HG03196 (cell line): ENCODE data around the gene PPFIA2.

Experiments used
- ATAC-seq: cut with Tn5 transposase; IDR thresholded peaks from one replicate; pipeline ENCODE4 v1.9.1; 2021; ENCODE audit not compliant: unreplicated experiment

Gene PPFIA2

GRCh38 chr12:81294325-81295190, 464.6 kb downstream of the PPFIA2 start:
- no peak for ATAC-seq

- ATAC-seq, result no peak
These were observed 470.5 kb downstream of the PPFIA2 start for GRCh38 chr12:81288651-81289050.

GRCh38 chr12:81284137-81284536, 475.0 kb downstream of the PPFIA2 start:
- no peak for ATAC-seq

GRCh38 chr12:81274637-81275529, 484.3 kb downstream of the PPFIA2 start:
- no peak for ATAC-seq

GRCh38 chr12:81270385-81270784, 488.8 kb downstream of the PPFIA2 start:
- ATAC-seq, result no peak

GRCh38 chr12:81263072-81263471, 496.1 kb downstream of the PPFIA2 start:
- ATAC-seq, result no peak

GRCh38 chr12:81261508-81262207, 497.5 kb downstream of the PPFIA2 start:
- no peak for ATAC-seq

GRCh38 chr12:81259360-81259759, 499.8 kb downstream of the PPFIA2 start:
- ATAC-seq, result no peak

GRCh38 chr12:81257947-81258551, 501.1 kb downstream of the PPFIA2 start:
- ATAC-seq, result no peak

- ATAC-seq, result no peak
These were observed 503.2 kb downstream of the PPFIA2 start for GRCh38 chr12:81255947-81256346.

- no peak for ATAC-seq
These were observed 503.7 kb downstream of the PPFIA2 start for GRCh38 chr12:81255456-81255855.

GRCh38 chr12:81253360-81253759, 505.8 kb downstream of the PPFIA2 start:
- ATAC-seq, result no peak

GRCh38 chr12:81252228-81252627, 506.9 kb downstream of the PPFIA2 start:
- no peak for ATAC-seq

GRCh38 chr12:81249976-81250375, 509.2 kb downstream of the PPFIA2 start:
- ATAC-seq, result no peak

- no peak for ATAC-seq
These were observed 513.1 kb downstream of the PPFIA2 start for GRCh38 chr12:81245907-81246570.

- no peak for ATAC-seq
These were observed 513.7 kb downstream of the PPFIA2 start for GRCh38 chr12:81245458-81245857.

GRCh38 chr12:81231574-81232368, 527.4 kb downstream of the PPFIA2 start:
- ATAC-seq, result no peak

GRCh38 chr12:81229759-81230158, 529.4 kb downstream of the PPFIA2 start:
- ATAC-seq, result no peak

- no peak for ATAC-seq
These were observed 534.5 kb downstream of the PPFIA2 start for GRCh38 chr12:81224626-81225025.
